ENCODE measurements around the gene RALY. TPM values are rescaled to one million over a fixed set of nuclear protein-coding genes. Genes with fewer than 3 reads are reported as not detected.

RALY gene
- total RNA-seq, 2 donors from 2014 or later, result 136 to 182 TPM

DNA sequence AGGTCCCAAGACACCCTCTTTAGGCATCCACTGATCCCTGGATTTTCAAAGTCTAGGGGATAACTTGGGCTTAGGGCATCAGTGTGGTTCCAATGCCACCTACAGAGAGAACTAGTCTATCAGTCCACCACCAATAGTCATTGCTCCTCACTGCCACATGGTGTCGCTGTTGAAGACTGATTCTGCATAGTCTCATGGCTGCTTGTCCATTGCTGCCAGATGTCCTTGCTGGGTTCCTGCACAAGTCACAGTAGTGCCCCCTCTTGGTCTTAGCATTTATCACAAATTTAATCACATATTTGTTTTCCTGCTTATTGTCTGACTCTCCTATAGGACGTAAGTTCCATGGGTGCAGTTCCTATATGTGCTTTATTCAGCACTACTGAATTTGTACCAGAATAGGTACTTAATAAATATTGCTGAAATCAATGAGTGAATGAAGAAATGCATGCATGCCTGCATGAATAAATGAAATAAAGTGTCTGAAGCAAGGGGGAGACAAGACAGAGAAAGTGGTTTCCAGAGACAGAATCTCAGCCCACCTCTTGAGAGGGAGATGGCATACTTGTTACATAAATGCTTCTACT lies 45.9 kb upstream of the RALY start:
- Histone ChIP-seq H3K36me3 (ENCODE audit: control insufficient read depth, insufficient read depth, low read length) (no peaks in the 10 kb centered on the region), H3K9ac (ENCODE audit: extremely low read depth, low read length, poor library complexity, severe bottlenecking) (no peak overlapping the region), H3K9me3 (ENCODE audit: control insufficient read depth, low read length) (peaks cover 10% of the 10 kb centered on the region), H3K4me3 (ENCODE audit: low read length) (no peak overlapping the region), H3K27me3 (ENCODE audit: control insufficient read depth, insufficient read depth, low read length, poor library complexity, severe bottlenecking) (no peaks in the 10 kb centered on the region), H3K4me1 (ENCODE audit: control insufficient read depth, insufficient read depth, low read length) (no peaks in the 10 kb centered on the region), H3K27ac (ENCODE audit: low read depth, low read length) (no peak overlapping the region)
- H3K27me3 Mint-ChIP-seq (ENCODE audit: insufficient read depth), result peaks cover 8% of the 10 kb centered on the region
- 43 to 44% methylated on average over 2 of the region's 2 CpGs for WGBS, 2 experiments (ENCODE audit: insufficient coverage in 1 of 2, insufficient read length in 1 of 2)
- TF ChIP-seq, protein P1, sequence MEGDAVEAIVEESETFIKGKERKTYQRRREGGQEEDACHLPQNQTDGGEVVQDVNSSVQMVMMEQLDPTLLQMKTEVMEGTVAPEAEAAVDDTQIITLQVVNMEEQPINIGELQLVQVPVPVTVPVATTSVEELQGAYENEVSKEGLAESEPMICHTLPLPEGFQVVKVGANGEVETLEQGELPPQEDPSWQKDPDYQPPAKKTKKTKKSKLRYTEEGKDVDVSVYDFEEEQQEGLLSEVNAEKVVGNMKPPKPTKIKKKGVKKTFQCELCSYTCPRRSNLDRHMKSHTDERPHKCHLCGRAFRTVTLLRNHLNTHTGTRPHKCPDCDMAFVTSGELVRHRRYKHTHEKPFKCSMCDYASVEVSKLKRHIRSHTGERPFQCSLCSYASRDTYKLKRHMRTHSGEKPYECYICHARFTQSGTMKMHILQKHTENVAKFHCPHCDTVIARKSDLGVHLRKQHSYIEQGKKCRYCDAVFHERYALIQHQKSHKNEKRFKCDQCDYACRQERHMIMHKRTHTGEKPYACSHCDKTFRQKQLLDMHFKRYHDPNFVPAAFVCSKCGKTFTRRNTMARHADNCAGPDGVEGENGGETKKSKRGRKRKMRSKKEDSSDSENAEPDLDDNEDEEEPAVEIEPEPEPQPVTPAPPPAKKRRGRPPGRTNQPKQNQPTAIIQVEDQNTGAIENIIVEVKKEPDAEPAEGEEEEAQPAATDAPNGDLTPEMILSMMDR (conservative IDR thresholded peaks at IDR 0.05), result peak; percentile 100
- H3K4me1 Mint-ChIP-seq, result no peaks in the 10 kb centered on the region
- H3K27ac Mint-ChIP-seq, result no peak overlapping the region
- H3K4me3 Mint-ChIP-seq, result no peak overlapping the region
- no peaks in the 10 kb centered on the region for H3K36me3 Mint-ChIP-seq (ENCODE audit: low read depth)
- DNase-seq, result peak; percentile 91
- H3K9me3 Mint-ChIP-seq, result peaks cover 11% of the 10 kb centered on the region

DNA sequence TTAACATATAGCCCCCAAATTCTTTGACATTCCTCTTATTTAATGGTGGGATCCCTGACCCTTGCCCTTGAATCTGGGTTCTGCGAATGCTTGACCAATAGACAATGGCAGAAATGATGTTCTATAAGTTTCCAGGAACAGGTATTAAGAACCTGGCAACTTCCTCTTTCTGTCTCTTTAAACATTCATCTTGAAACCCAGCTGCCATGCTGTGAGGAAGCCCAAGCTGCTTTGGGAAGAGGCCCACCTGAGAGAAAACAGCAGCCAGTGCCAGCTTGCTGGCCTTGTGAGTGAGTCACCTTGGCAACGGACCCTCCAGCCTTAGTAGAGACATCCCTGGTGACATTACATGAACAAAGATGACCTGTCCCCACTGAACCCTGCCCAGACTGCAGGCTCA lies 45.2 kb upstream of the RALY start:
- Mint-ChIP-seq H3K27me3 (ENCODE audit: insufficient read depth) (peaks cover 8% of the 10 kb centered on the region), H3K4me3 (no peak overlapping the region), H3K4me1 (no peaks in the 10 kb centered on the region), H3K36me3 (ENCODE audit: low read depth) (no peaks in the 10 kb centered on the region), H3K9me3 (peaks cover 11% of the 10 kb centered on the region), H3K27ac (no peak overlapping the region)
- H3K9me3 ChIP-seq (ENCODE audit: control insufficient read depth, low read length), result peaks cover 10% of the 10 kb centered on the region
- no peak overlapping the region for H3K27ac ChIP-seq (ENCODE audit: low read depth, low read length)
- TF ChIP-seq, protein P1 (conservative IDR thresholded peaks at IDR 0.05), result no peak
- no peak overlapping the region for H3K4me3 ChIP-seq (ENCODE audit: low read length)
- no peaks in the 10 kb centered on the region for H3K36me3 ChIP-seq (ENCODE audit: control insufficient read depth, insufficient read depth, low read length)
- 89% methylated on average over 2 of the region's 2 CpGs for WGBS, 2 experiments (ENCODE audit: insufficient coverage in 1 of 2, insufficient read length in 1 of 2)
- H3K4me1 ChIP-seq (ENCODE audit: control insufficient read depth, insufficient read depth, low read length), result no peaks in the 10 kb centered on the region
- no peaks in the 10 kb centered on the region for H3K27me3 ChIP-seq (ENCODE audit: control insufficient read depth, insufficient read depth, low read length, poor library complexity, severe bottlenecking)
- no peak overlapping the region for H3K9ac ChIP-seq (ENCODE audit: extremely low read depth, low read length, poor library complexity, severe bottlenecking)
- no peak for DNase-seq

DNA sequence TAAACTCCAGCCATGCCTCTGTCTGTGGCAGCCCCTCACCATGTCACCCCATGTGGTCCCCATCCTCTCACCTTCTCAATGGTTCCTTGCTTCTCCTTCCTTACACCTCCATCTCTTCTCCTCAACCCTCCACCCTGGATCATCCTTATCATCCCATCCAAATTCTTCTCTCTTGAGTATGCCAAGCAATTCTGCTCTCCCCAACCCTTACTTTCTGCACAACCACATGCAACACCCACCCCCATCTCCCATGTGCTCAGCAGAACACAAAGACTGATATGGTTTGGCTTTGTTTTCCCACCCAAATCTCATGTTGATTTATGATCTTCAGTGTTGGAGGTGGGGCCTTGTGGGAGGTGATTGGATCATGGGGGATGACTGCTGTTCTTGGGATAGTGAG lies 42.5 kb upstream of the RALY start:
- peaks cover 10% of the 10 kb centered on the region for H3K9me3 ChIP-seq (ENCODE audit: control insufficient read depth, low read length)
- Mint-ChIP-seq H3K9me3 (peaks cover 11% of the 10 kb centered on the region), H3K27ac (no peak overlapping the region), H3K4me1 (no peaks in the 10 kb centered on the region), H3K36me3 (ENCODE audit: low read depth) (no peaks in the 10 kb centered on the region), H3K27me3 (ENCODE audit: insufficient read depth) (peaks cover 8% of the 10 kb centered on the region), H3K4me3 (no peak overlapping the region)
- H3K36me3 ChIP-seq (ENCODE audit: control insufficient read depth, insufficient read depth, low read length), result no peaks in the 10 kb centered on the region
- no peak for DNase-seq
- no peak overlapping the region for H3K4me3 ChIP-seq (ENCODE audit: low read length)
- H3K4me1 ChIP-seq (ENCODE audit: control insufficient read depth, insufficient read depth, low read length), result no peaks in the 10 kb centered on the region
- TF ChIP-seq, protein P1 (conservative IDR thresholded peaks at IDR 0.05), result no peak
- H3K27me3 ChIP-seq (ENCODE audit: control insufficient read depth, insufficient read depth, low read length, poor library complexity, severe bottlenecking), result no peaks in the 10 kb centered on the region
- H3K9ac ChIP-seq (ENCODE audit: extremely low read depth, low read length, poor library complexity, severe bottlenecking), result no peak overlapping the region
- H3K27ac ChIP-seq (ENCODE audit: low read depth, low read length), result no peak overlapping the region

All from endodermal cell (in vitro differentiated cells).